Measurements from ENCODE around the gene FARP2.
"Not testable (repeated sequence)": the region's sequence is repeated elsewhere in the genome, so short reads cannot be mapped to it uniquely, and the experiment has no call there.

The FARP2 gene

GRCh38 chr2:241408849-241409248 is 52.8 kb downstream of the FARP2 start:
- DNase-seq (ENCODE audit: low read depth), result no peak

GRCh38 chr2:241410739-241411176 is 54.7 kb downstream of the FARP2 start:
- no peak for DNase-seq (ENCODE audit: low read depth)

- DNase-seq (ENCODE audit: low read depth), result no peak
These were observed 56.1 kb downstream of the FARP2 start for GRCh38 chr2:241412144-241412543.

- not testable (repeated sequence) for DNase-seq (ENCODE audit: low read depth)
These were observed 57.4 kb downstream of the FARP2 start for GRCh38 chr2:241413501-241413900.

GRCh38 chr2:241413929-241414580 is 58.0 kb downstream of the FARP2 start:
- no peak for DNase-seq (ENCODE audit: low read depth)

GRCh38 chr2:241415196-241415595 is 59.1 kb downstream of the FARP2 start:
- DNase-seq (ENCODE audit: low read depth), result no peak

- DNase-seq (ENCODE audit: low read depth), result no peak
These were observed 61.5 kb downstream of the FARP2 start for GRCh38 chr2:241417626-241418025.

GRCh38 chr2:241421330-241421729 is 65.2 kb downstream of the FARP2 start:
- DNase-seq (ENCODE audit: low read depth), result no peak

- not testable (repeated sequence) for DNase-seq (ENCODE audit: low read depth)
These were observed 65.9 kb downstream of the FARP2 start for GRCh38 chr2:241421942-241422341.

- no peak for DNase-seq (ENCODE audit: low read depth)
These were observed 66.3 kb downstream of the FARP2 start for GRCh38 chr2:241422350-241422749.

GRCh38 chr2:241423489-241423888 is 67.4 kb downstream of the FARP2 start:
- not testable (repeated sequence) for DNase-seq (ENCODE audit: low read depth)

- no peak for DNase-seq (ENCODE audit: low read depth)
These were observed 69.3 kb downstream of the FARP2 start for GRCh38 chr2:241425368-241425767.

- DNase-seq (ENCODE audit: low read depth), result no peak
These were observed 74.1 kb downstream of the FARP2 start for GRCh38 chr2:241430178-241430577.

GRCh38 chr2:241432824-241433448 is 76.9 kb downstream of the FARP2 start:
- DNase-seq (ENCODE audit: low read depth), result no peak

- DNase-seq (ENCODE audit: low read depth), result no peak
These were observed 81.1 kb downstream of the FARP2 start for GRCh38 chr2:241437179-241437578.

GRCh38 chr2:241441492-241441891 is 85.4 kb downstream of the FARP2 start:
- DNase-seq (ENCODE audit: low read depth), result no peak

GRCh38 chr2:241443486-241444223 is 87.6 kb downstream of the FARP2 start:
- DNase-seq (ENCODE audit: low read depth), result peak; percentile 22

- no peak for DNase-seq (ENCODE audit: low read depth)
These were observed 89.3 kb downstream of the FARP2 start for GRCh38 chr2:241445426-241445825.

- DNase-seq (ENCODE audit: low read depth), result not testable (repeated sequence)
These were observed 94.0 kb downstream of the FARP2 start for GRCh38 chr2:241450092-241450491.

GRCh38 chr2:241451840-241452506 is 95.9 kb downstream of the FARP2 start:
- no peak for DNase-seq (ENCODE audit: low read depth)

- not testable (repeated sequence) for DNase-seq (ENCODE audit: low read depth)
These were observed 97.8 kb downstream of the FARP2 start for GRCh38 chr2:241453919-241454318.

GRCh38 chr2:241454837-241455485 is 98.9 kb downstream of the FARP2 start:
- DNase-seq (ENCODE audit: low read depth), result no peak

All from CMK (cell line).